Lower lobe of right lung (tissue), 2 donors: ENCODE results near the gene KCNJ14. TPM values are rescaled to one million over a fixed set of nuclear protein-coding genes. Genes with fewer than 3 reads are reported as not detected.
A peak's percentile ranks its signal among the peaks of the same experiment; 100 is the strongest.

Experiments used
- ATAC-seq, 2 donors: fragments of 200-7000 bp; cut with Tn5 transposase; one replicate each; pipeline ENCODE4 v1.9.1; 2020 to 2022; ENCODE audit warnings: mild to moderate bottlenecking in 2 of 2, moderate library complexity in 2 of 2
- DNase-seq: peaks from one replicate; pipeline ENCODE4 v3.0.0-alpha.2; 2020
- H3K27ac ChIP-seq: fragments of 200-600 bp; one replicate; pipeline ENCODE4 v1.8.0; 2022
- H3K27me3 ChIP-seq: fragments of 200-600 bp; one replicate; pipeline ENCODE4 v1.8.0; 2022; ENCODE audit warnings: low read depth
- H3K36me3 ChIP-seq: fragments of 200-600 bp; one replicate; pipeline ENCODE4 v1.8.0; 2022; ENCODE audit warnings: mild to moderate bottlenecking
- H3K4me1 ChIP-seq: fragments of 200-600 bp; one replicate; pipeline ENCODE4 v1.8.0; 2022
- H3K4me3 ChIP-seq: fragments of 200-600 bp; one replicate; pipeline ENCODE4 v1.8.0; 2022; ENCODE audit warnings: mild to moderate bottlenecking
- H3K9me3 ChIP-seq: fragments of 200-600 bp; one replicate; pipeline ENCODE4 v1.8.0; 2022
- intact Hi-C: fragments of 100-400 bp; cut with DNase I; formaldehyde crosslinking; loops from one replicate; pipeline ENCODE4 v1.11.0; 2022
- total RNA-seq: library from RNA; stranded (reverse); fragmentation: NEBNext Ultra II Directional; extraction: Animal tissue kit (Norgen Biotek cat#: 25700); gene quantifications from one replicate; pipeline ENCODE4 v1.2.1, GENCODE V29; 2021
- TF ChIP-seq, protein P1 (sequence below): fragments of 200-600 bp; IDR thresholded peaks from one replicate; pipeline ENCODE4 v1.8.0; 2022; ENCODE audit warnings: antibody characterized with exemption, mild to moderate bottlenecking
- donor health status: DM: no; HTN: yes; CAD: no; lungs with severe emphysema.

KCNJ14 gene
- total RNA-seq, 1 donor from 2014 or later, result 0.71 TPM

DNA sequence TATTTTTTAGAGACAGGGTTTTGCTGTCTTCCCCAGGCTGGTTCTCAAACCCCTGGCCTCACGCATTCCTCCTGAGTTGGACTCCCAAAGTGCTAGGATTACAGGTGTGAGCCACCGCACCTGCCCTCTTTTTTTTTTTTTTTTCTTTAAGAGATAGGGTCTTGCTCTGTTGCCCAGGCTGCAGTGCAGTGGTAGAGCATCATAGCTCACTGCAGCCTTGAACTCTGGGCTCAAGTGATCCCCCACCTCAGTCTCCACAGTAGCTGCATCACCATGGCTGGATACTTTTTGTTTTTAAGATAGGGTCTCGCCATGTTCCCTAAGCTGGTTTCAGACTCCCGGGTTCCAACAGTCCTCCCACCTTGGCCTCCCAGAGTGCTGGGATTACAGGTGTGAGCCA is 1.5 kb downstream of the KCNJ14 start:
- Histone ChIP-seq H3K4me3 (no peak overlapping the region), H3K27ac (no peak overlapping the region), H3K9me3 (no peaks in the 10 kb centered on the region), H3K27me3 (no peaks in the 10 kb centered on the region), H3K4me1 (no peaks in the 10 kb centered on the region), H3K36me3 (peaks cover 51% of the 10 kb centered on the region)
- TF ChIP-seq, protein P1, sequence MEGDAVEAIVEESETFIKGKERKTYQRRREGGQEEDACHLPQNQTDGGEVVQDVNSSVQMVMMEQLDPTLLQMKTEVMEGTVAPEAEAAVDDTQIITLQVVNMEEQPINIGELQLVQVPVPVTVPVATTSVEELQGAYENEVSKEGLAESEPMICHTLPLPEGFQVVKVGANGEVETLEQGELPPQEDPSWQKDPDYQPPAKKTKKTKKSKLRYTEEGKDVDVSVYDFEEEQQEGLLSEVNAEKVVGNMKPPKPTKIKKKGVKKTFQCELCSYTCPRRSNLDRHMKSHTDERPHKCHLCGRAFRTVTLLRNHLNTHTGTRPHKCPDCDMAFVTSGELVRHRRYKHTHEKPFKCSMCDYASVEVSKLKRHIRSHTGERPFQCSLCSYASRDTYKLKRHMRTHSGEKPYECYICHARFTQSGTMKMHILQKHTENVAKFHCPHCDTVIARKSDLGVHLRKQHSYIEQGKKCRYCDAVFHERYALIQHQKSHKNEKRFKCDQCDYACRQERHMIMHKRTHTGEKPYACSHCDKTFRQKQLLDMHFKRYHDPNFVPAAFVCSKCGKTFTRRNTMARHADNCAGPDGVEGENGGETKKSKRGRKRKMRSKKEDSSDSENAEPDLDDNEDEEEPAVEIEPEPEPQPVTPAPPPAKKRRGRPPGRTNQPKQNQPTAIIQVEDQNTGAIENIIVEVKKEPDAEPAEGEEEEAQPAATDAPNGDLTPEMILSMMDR, result no peak
- no peak for DNase-seq
- ATAC-seq, result no peak
- intact Hi-C loops, result no loop called here

DNA sequence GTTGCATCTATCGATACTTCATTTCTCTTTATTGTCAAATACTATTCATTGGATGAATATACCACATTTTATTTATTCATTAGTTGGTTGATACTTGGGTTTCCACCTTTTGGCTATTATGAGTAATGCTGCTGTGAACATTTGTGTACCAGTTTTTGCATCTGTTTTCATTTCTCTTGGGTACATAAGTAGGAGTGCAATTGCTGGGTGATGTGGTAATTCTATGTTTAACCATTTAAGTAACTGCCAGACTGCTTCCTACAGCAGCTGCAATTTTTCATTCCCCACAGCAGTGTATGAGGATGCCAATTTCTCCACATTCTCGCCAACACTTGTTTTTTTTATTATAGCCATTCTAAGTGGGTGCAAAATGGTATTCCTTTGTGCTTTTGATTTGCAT is 2.6 kb downstream of the KCNJ14 start:
- Histone ChIP-seq H3K4me3 (no peak overlapping the region), H3K9me3 (no peaks in the 10 kb centered on the region), H3K36me3 (peaks cover 39% of the 10 kb centered on the region), H3K4me1 (no peaks in the 10 kb centered on the region), H3K27me3 (no peaks in the 10 kb centered on the region), H3K27ac (no peak overlapping the region)
- TF ChIP-seq, protein P1, result no peak
- DNase-seq, result no peak
- no peak for ATAC-seq
- intact Hi-C loops, result no loop called here

DNA sequence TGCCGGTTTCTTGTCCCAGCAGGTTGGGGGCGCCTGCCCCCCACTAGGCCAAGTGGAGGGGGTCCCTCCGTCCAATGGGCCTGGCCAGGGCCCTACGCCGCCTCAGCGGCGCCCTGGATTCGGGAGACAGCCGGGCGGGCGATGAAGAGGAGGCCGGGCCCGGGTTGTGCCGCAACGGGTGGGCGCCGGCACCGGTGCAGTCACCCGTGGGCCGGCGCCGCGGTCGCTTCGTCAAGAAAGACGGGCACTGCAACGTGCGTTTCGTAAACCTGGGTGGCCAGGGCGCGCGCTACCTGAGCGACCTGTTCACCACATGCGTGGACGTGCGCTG is 6.2 kb downstream of the KCNJ14 start:
- Histone ChIP-seq H3K9me3 (no peaks in the 10 kb centered on the region), H3K36me3 (peaks cover 9% of the 10 kb centered on the region), H3K4me3 (no peak overlapping the region), H3K4me1 (no peaks in the 10 kb centered on the region), H3K27ac (no peak overlapping the region), H3K27me3 (no peaks in the 10 kb centered on the region)
- DNase-seq (no peak), ATAC-seq (peak; percentile 19 to 29)
- intact Hi-C loops, result no loop called here
- TF ChIP-seq, protein P1, result no peak

DNA sequence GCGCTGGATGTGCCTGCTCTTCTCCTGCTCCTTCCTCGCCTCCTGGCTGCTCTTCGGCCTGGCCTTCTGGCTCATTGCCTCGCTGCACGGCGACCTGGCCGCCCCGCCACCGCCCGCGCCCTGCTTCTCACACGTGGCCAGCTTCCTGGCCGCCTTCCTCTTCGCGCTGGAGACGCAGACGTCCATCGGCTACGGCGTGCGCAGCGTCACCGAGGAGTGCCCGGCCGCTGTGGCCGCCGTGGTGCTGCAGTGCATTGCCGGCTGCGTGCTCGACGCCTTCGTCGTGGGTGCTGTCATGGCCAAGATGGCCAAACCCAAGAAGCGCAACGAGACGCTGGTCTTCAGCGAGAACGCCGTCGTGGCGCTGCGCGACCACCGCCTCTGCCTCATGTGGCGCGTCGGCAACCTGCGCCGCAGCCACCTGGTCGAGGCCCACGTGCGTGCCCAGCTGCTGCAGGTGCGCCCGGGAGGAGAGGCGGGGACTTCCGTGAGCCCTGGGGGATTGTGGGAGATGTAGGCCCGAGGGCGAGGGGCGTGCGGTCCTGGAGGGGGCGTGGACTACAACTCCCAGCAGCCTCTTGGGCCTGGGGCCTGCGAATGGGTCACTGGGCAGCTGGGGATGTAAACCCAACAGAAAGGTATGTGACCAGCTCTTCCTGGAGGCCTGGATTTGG is 6.7 kb downstream of the KCNJ14 start:
- H3K4me1 ChIP-seq, result no peaks in the 10 kb centered on the region
- no peak for DNase-seq
- intact Hi-C loops, result no loop called here

DNA sequence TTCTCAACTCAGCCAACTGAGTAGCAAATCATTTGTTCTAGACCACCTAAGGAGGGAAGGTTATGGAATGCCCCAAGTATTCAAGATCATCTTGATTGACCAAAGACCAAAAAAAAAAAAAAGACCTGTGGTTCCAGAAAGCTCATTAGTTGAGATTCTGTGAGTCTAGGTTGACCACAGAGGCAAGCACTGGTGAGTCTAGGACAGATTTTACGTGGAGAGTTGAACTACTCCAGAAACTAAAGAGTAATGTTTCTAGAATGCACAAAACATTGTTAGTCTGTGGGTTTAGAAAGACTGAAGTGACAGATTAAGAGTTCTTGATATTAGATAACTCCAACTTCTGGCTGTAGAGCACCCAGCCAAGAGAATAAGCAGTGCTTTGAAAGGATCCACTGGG is 9.8 kb downstream of the KCNJ14 start:
- Histone ChIP-seq H3K9me3 (no peaks in the 10 kb centered on the region), H3K27ac (no peak overlapping the region), H3K36me3 (peaks cover 2% of the 10 kb centered on the region), H3K27me3 (no peaks in the 10 kb centered on the region), H3K4me3 (no peak overlapping the region), H3K4me1 (peaks cover 11% of the 10 kb centered on the region)
- intact Hi-C loops, result no loop called here
- TF ChIP-seq, protein P1, result no peak
- DNase-seq (no peak), ATAC-seq (no peak)

More for the DNA sequence above, 6.7 kb downstream of the KCNJ14 start:
- peak; percentile 8 to 27 for ATAC-seq
- TF ChIP-seq, protein P1, result no peak
- Histone ChIP-seq H3K4me3 (no peak overlapping the region), H3K27ac (no peak overlapping the region), H3K27me3 (no peaks in the 10 kb centered on the region), H3K9me3 (no peaks in the 10 kb centered on the region), H3K36me3 (peaks cover 4% of the 10 kb centered on the region)
